ENCODE data around the gene PELI2. TPM values are rescaled to one million over a fixed set of nuclear protein-coding genes. Genes with fewer than 3 reads are reported as not detected.
A peak's percentile ranks its signal among the peaks of the same experiment; 100 is the strongest.

The PELI2 gene
- total and polyA plus RNA-seq, 5 donors from 2014 or later, result 0.07 to 5.8 (median 1.3) TPM

DNA sequence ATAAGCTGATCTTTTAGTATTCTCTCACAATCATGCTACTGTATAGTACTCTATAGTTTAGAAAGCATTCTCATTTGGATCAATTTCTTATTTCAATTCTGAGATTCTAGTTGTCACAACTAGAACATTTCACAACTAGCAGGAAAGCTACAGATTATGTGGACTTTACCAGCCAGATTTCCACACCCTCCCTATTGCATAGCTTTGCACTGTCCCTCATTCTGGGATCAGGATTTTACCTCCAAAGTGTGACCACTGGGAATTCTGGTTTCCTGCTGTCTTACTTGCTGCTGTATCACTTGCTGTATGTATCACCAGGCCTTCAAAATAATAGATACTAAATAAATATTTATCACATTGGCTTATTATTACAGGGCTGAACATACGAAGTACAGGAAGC is 10.2 kb upstream of the PELI2 start:
- Mint-ChIP-seq H3K36me3 (no peaks in the 10 kb centered on the region), H3K4me3 (no peak overlapping the region), H3K27me3 (peaks cover 13% of the 10 kb centered on the region), H3K4me1 (peaks cover 0 to 8% (median 2%) of the 10 kb centered on the region in 4 donors), H3K9me3 (no peaks in the 10 kb centered on the region), H3K27ac (no peak overlapping the region)
- H3K4me1 ChIP-seq (ENCODE audit: control insufficient read depth, insufficient read depth, low read length, poor library complexity, severe bottlenecking), result no peaks in the 10 kb centered on the region
- no peak overlapping the region for H3K4me3 ChIP-seq (ENCODE audit: low read depth, low read length)
- H3K27ac ChIP-seq (ENCODE audit: insufficient read depth, low read length, poor library complexity, severe bottlenecking), result no peak overlapping the region
- H3K36me3 ChIP-seq (ENCODE audit: control insufficient read depth, insufficient read depth, low read length), result no peaks in the 10 kb centered on the region
- ATAC-seq (ENCODE audit: low read depth in 2 of 2) (no peak), DNase-seq (no peak)
- peaks cover 5% of the 10 kb centered on the region for H3K27me3 ChIP-seq (ENCODE audit: control insufficient read depth, insufficient read depth, low read length)
- H3K9me3 ChIP-seq (ENCODE audit: control insufficient read depth in 2 of 2, low read length in 2 of 2), result no peaks in the 10 kb centered on the region

DNA sequence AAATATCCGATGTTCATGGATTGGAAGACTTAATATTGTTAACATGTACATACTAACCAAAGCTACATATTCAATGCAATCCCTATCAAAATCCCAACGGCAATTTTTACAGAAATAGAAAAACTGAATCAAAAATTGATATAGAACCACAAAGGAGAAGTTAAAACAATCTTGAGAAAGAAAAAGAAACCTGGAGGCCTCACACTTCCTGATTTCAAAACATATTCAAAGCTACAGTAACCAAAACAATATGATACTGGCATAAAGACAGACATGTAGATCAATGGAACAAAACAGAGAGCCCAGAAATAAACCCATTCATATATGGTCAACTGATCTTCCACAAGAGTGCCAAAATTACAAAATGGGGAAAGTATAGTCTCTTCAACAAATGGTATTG is 5.4 kb upstream of the PELI2 start:
- H3K9me3 Mint-ChIP-seq, result no peaks in the 10 kb centered on the region
- ATAC-seq (ENCODE audit: low read depth in 2 of 2), result no peak
- peaks cover 16% of the 10 kb centered on the region for H3K27me3 ChIP-seq (ENCODE audit: control insufficient read depth, insufficient read depth, low read length)
- peak overlapping the region in 1 of 4 donors; percentile 70 for H3K4me3 Mint-ChIP-seq
- peaks cover 54% of the 10 kb centered on the region for H3K27me3 Mint-ChIP-seq
- no peaks in the 10 kb centered on the region for H3K36me3 ChIP-seq (ENCODE audit: control insufficient read depth, insufficient read depth, low read length)
- no peak overlapping the region for H3K27ac ChIP-seq (ENCODE audit: insufficient read depth, low read length, poor library complexity, severe bottlenecking)
- H3K4me1 Mint-ChIP-seq, result peaks cover 0 to 36% (median 14%) of the 10 kb centered on the region in 4 donors
- no peak overlapping the region for H3K4me3 ChIP-seq (ENCODE audit: low read depth, low read length)
- H3K4me1 ChIP-seq (ENCODE audit: control insufficient read depth, insufficient read depth, low read length, poor library complexity, severe bottlenecking), result peaks cover 11% of the 10 kb centered on the region
- H3K36me3 Mint-ChIP-seq, result no peaks in the 10 kb centered on the region
- DNase-seq, result no peak
- H3K27ac Mint-ChIP-seq, result no peak overlapping the region
- H3K9me3 ChIP-seq (ENCODE audit: control insufficient read depth in 2 of 2, low read length in 2 of 2), result no peaks in the 10 kb centered on the region

DNA sequence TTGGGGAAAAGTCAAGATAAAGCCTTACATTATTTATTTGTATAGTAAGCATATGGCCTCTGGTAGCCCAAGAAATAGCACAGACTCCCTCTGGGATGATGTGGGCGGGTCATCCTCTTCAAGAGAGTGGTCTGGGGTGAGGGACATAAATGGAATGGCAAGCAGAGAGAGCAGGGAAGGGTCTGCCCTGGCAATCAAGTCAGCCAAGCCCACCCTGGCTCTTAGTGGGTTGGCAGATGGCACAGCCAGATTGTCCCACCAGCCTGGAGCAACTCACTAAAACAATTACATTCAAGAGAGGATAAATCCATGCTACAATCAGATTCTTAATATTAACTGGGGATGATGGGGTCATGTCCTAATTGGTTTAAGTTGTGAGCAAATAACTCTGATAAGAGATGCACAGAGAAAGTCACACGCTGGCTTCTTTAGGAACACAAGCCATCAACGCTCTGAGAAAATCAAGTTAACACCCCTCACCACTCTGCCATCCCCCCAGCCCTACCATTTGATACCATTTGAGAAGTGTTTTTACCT is 2.8 kb upstream of the PELI2 start:
- no peak overlapping the region for H3K4me3 ChIP-seq (ENCODE audit: low read depth, low read length)
- no peaks in the 10 kb centered on the region for H3K36me3 Mint-ChIP-seq
- peaks cover 25% of the 10 kb centered on the region for H3K27me3 ChIP-seq (ENCODE audit: control insufficient read depth, insufficient read depth, low read length)

DNA sequence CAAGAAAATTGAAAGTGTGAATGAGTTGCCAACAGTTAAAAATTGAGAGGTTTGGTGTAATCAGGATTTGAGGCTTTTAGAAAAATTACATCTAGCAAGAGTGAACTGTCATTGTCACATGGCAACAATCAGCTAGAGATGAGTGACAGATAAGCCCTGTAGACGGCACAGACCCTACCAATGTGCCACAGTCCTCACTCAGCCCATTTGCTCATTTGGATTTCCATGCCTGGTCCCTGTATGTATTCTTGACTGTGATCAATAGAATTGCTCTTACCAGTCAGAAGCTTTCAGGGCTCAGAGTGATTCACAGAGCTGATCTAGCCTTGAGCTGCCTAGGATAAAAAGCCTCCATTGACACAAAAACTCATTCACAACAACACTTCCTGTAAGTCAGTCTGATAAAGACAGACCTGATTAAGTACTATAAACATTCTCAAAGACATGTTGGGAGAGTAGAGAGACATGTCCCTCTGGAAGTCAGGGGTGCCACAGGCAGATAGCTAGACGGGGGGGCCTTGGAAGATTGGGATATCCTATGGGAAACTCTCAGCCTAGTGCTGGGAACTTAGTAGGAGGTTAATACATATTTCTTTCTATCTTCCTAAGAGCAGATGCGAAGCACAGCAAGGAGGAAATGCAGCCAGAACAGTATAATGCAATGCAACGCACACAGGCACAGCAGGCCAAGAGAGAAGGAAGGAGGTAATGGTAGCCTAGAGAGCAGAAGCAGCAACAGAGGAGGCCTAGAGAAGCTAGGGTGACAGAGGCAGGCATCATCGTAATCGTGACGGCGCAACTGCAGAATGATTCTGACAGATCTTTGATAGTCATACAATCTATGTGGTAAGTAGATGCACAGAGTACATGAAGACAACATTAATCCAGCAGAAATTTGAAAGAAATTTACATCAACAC is 2.0 kb upstream of the PELI2 start:
- Mint-ChIP-seq H3K27ac (peak overlapping the region; percentile 50 to 89 (median 51)), H3K27me3 (peaks cover 76% of the 10 kb centered on the region)

More for the DNA sequence above, 2.8 kb upstream of the PELI2 start:
- H3K9me3 ChIP-seq (ENCODE audit: control insufficient read depth in 2 of 2, low read length in 2 of 2), result no peaks in the 10 kb centered on the region
- Mint-ChIP-seq H3K9me3 (no peaks in the 10 kb centered on the region), H3K27ac (peak overlapping the region; percentile 50 to 89 (median 51)), H3K4me3 (no peak overlapping the region), H3K4me1 (peaks cover 0 to 48% (median 20%) of the 10 kb centered on the region in 4 donors), H3K27me3 (peaks cover 68% of the 10 kb centered on the region)
- H3K36me3 ChIP-seq (ENCODE audit: control insufficient read depth, insufficient read depth, low read length), result no peaks in the 10 kb centered on the region
- H3K4me1 ChIP-seq (ENCODE audit: control insufficient read depth, insufficient read depth, low read length, poor library complexity, severe bottlenecking), result peaks cover 24% of the 10 kb centered on the region
- no peak overlapping the region for H3K27ac ChIP-seq (ENCODE audit: insufficient read depth, low read length, poor library complexity, severe bottlenecking)
- DNase-seq (no peak), ATAC-seq (ENCODE audit: low read depth in 2 of 2) (no peak)

DNA sequence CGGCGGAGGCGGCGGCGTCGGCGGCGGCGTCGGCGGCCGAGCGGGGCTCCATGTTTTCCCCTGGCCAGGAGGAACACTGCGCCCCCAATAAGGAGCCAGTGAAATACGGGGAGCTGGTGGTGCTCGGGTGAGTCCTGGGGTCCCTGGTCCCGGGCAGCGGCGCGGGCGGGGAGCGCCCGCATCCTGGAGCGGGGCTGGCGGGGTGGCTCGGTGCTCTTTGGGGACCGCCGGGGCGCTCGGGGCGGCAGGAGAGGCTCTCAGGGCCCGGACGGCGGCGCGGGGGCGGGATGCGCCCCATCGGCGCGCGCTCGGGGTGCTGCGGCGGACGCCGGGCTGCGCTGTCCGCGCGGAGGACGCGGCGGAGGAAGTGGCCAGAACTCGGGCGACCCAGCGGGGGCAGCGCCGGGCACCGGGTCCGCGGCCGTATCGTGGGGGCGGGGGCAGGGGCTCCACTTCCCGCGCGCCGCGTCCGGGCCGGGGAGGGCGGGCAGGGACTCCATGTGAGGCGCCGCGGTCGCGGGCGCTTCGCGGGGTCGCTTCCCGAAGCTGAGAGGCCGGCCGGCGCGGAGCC is 485 bp downstream of the PELI2 start:
- Histone ChIP-seq H3K36me3 (ENCODE audit: control insufficient read depth, insufficient read depth, low read length) (no peaks in the 10 kb centered on the region), H3K4me3 (ENCODE audit: low read depth, low read length) (no peak overlapping the region), H3K27me3 (ENCODE audit: control insufficient read depth, insufficient read depth, low read length) (peaks cover 27% of the 10 kb centered on the region), H3K9me3 (ENCODE audit: control insufficient read depth in 2 of 2, low read length in 2 of 2) (no peaks in the 10 kb centered on the region), H3K27ac (ENCODE audit: insufficient read depth, low read length, poor library complexity, severe bottlenecking) (peak overlapping the region; percentile 33), H3K4me1 (ENCODE audit: control insufficient read depth, insufficient read depth, low read length, poor library complexity, severe bottlenecking) (peaks cover 24% of the 10 kb centered on the region)
- no peak overlapping the region for H3K27ac Mint-ChIP-seq
- H3K36me3 Mint-ChIP-seq, result no peaks in the 10 kb centered on the region
- H3K4me3 Mint-ChIP-seq, result peak overlapping the region in 2 of 4 donors; percentile 31 to 40
- peaks cover 75% of the 10 kb centered on the region for H3K27me3 Mint-ChIP-seq
- peaks cover 0 to 1% (median 0%) of the 10 kb centered on the region in 7 donors for H3K9me3 Mint-ChIP-seq
- DNase-seq (peak in 2 of 3 donors; percentile 7 to 34), ATAC-seq (ENCODE audit: low read depth in 2 of 2) (no peak)
- H3K4me1 Mint-ChIP-seq, result peaks cover 0 to 58% (median 21%) of the 10 kb centered on the region in 4 donors

More for the DNA sequence above, 2.0 kb upstream of the PELI2 start:
- no peaks in the 10 kb centered on the region for H3K9me3 ChIP-seq (ENCODE audit: control insufficient read depth in 2 of 2, low read length in 2 of 2)
- H3K27ac ChIP-seq (ENCODE audit: insufficient read depth, low read length, poor library complexity, severe bottlenecking), result peak overlapping the region; percentile 79
- H3K27me3 ChIP-seq (ENCODE audit: control insufficient read depth, insufficient read depth, low read length), result peaks cover 28% of the 10 kb centered on the region
- Mint-ChIP-seq H3K36me3 (no peaks in the 10 kb centered on the region), H3K9me3 (peaks cover 0 to 1% (median 0%) of the 10 kb centered on the region in 7 donors), H3K4me1 (peaks cover 0 to 55% (median 21%) of the 10 kb centered on the region in 4 donors), H3K4me3 (peak overlapping the region; percentile 18 to 86 (median 48))
- peaks cover 24% of the 10 kb centered on the region for H3K4me1 ChIP-seq (ENCODE audit: control insufficient read depth, insufficient read depth, low read length, poor library complexity, severe bottlenecking)
- H3K4me3 ChIP-seq (ENCODE audit: low read depth, low read length), result no peak overlapping the region
- H3K36me3 ChIP-seq (ENCODE audit: control insufficient read depth, insufficient read depth, low read length), result no peaks in the 10 kb centered on the region
- DNase-seq, result peak in 1 of 3 donors; percentile 22
- peak; percentile 28 to 40 for ATAC-seq (ENCODE audit: low read depth in 2 of 2)

DNA sequence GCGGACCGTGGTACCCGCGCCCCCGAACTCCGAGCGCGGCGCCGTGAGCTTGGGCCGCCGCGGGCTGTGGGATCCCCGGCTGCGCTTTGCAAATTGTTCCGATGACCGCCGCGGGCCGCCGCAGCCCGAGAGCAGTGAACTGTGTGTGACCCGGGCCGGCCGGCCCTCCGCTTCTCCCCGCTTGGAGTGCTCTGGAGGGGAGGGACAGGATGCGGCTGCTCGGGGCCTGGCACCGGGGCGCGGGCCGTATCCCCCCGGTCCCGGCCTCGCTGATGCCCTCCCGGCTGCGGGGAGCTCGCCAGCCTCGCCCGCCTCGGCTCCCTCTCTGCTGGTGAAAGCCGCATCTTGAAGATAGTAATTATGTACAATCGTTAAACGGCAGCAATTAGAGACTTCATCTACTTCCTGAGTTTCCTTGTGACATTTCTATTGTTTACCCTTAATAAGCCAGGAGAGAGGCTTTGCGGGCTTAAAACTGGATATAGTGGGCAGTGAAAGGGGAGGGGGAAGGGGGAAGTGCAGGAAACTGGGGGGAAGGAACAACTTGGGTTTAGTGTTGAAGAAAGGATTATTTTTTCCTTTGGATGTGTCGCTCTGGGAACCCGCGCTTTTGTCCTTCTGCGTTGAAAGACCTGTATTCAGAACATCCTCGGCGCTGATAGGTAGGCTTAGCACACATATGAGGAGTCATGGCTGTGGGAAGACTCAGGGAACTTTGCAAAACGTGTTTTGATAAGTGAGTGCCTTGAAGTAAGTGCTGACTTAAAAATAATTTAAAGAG is 1.2 kb downstream of the PELI2 start:
- peak overlapping the region; percentile 61 to 89 (median 86) for H3K4me3 Mint-ChIP-seq
- Histone ChIP-seq H3K4me3 (ENCODE audit: low read depth, low read length) (peak overlapping the region; percentile 64), H3K27ac (ENCODE audit: insufficient read depth, low read length, poor library complexity, severe bottlenecking) (no peak overlapping the region), H3K27me3 (ENCODE audit: control insufficient read depth, insufficient read depth, low read length) (peaks cover 27% of the 10 kb centered on the region), H3K36me3 (ENCODE audit: control insufficient read depth, insufficient read depth, low read length) (no peaks in the 10 kb centered on the region), H3K4me1 (ENCODE audit: control insufficient read depth, insufficient read depth, low read length, poor library complexity, severe bottlenecking) (peaks cover 24% of the 10 kb centered on the region), H3K9me3 (ENCODE audit: control insufficient read depth in 2 of 2, low read length in 2 of 2) (no peaks in the 10 kb centered on the region)
- ATAC-seq (ENCODE audit: low read depth in 2 of 2), result no peak
- peaks cover 0 to 58% (median 21%) of the 10 kb centered on the region in 4 donors for H3K4me1 Mint-ChIP-seq
- peaks cover 0 to 1% (median 0%) of the 10 kb centered on the region in 7 donors for H3K9me3 Mint-ChIP-seq
- H3K27ac Mint-ChIP-seq, result peak overlapping the region; percentile 63 to 77 (median 73)
- H3K36me3 Mint-ChIP-seq, result no peaks in the 10 kb centered on the region
- peaks cover 69% of the 10 kb centered on the region for H3K27me3 Mint-ChIP-seq
- peak in 2 of 3 donors; percentile 12 to 31 for DNase-seq

DNA sequence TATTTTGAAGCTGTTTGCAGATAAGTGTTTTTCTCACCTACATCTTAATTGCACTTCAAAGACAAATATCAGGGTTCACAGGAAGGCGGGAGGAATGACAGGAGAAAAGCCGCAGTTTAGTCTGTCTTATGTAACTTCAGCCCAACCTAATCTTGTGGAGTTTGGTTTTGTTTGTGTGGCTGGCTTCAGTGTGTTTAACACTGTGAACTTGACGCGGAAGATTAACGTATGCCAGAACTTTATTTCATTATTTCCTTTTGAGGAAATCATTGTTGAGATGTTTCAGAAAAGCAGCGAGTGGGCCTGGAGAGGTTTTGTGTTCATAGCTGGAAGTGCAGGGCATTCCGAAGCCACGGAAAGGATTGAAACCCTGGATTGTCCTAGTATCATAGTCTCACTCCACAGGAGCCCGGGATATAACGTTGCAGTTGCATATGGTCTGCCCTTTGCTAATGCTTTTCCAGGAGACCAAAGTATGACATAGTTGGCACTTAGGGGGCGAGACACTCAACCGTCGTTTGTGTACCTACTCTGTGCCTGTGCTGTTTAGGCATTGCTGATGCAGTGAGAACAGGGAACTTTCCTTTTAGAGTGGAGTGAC is 2.0 kb downstream of the PELI2 start:
- H3K36me3 ChIP-seq (ENCODE audit: control insufficient read depth, insufficient read depth, low read length), result no peaks in the 10 kb centered on the region
- Mint-ChIP-seq H3K36me3 (no peaks in the 10 kb centered on the region), H3K4me1 (peaks cover 0 to 58% (median 21%) of the 10 kb centered on the region in 4 donors), H3K27me3 (peaks cover 73% of the 10 kb centered on the region), H3K4me3 (peak overlapping the region; percentile 61 to 89 (median 86)), H3K27ac (peak overlapping the region; percentile 5 to 73 (median 61)), H3K9me3 (peaks cover 0 to 1% (median 0%) of the 10 kb centered on the region in 7 donors)
- no peak overlapping the region for H3K27ac ChIP-seq (ENCODE audit: insufficient read depth, low read length, poor library complexity, severe bottlenecking)
- ATAC-seq (ENCODE audit: low read depth in 2 of 2) (no peak), DNase-seq (no peak)
- no peaks in the 10 kb centered on the region for H3K9me3 ChIP-seq (ENCODE audit: control insufficient read depth in 2 of 2, low read length in 2 of 2)
- peaks cover 24% of the 10 kb centered on the region for H3K4me1 ChIP-seq (ENCODE audit: control insufficient read depth, insufficient read depth, low read length, poor library complexity, severe bottlenecking)
- H3K4me3 ChIP-seq (ENCODE audit: low read depth, low read length), result peak overlapping the region; percentile 64
- peaks cover 27% of the 10 kb centered on the region for H3K27me3 ChIP-seq (ENCODE audit: control insufficient read depth, insufficient read depth, low read length)

All from CD4-positive, CD25-positive, alpha-beta regulatory T cell (primary cell).